ENCODE measurements around the gene CHAT. TPM values are rescaled to one million over a fixed set of nuclear protein-coding genes. Genes with fewer than 3 reads are reported as not detected.

The CHAT gene
- total and polyA plus RNA-seq, 2 of the 13 experiments (the other 11 are each of a cell fraction or from before 2014, with no cell fraction given) = not detected

DNA sequence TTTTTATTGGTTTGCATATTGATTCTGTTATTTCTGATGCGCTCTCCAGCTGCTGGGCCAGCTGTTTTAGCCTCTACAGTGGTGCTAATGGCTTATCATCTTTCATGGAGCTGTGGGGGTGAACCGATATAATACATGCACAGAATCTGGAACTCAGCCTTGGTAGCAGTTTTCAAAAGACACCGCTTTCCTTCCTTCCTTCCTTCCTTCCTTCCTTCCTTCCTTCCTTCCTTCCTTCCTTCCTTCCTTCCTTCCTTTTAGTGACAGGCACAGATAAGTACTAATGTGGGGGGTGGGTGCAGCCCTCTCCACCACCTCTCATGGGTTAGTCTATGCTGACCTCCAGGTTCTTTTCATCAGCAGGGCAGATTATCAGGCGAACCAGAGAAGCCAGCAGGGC, 33.7 kb downstream of the CHAT start (continued):
- TF ChIP-seq, protein P1, sequence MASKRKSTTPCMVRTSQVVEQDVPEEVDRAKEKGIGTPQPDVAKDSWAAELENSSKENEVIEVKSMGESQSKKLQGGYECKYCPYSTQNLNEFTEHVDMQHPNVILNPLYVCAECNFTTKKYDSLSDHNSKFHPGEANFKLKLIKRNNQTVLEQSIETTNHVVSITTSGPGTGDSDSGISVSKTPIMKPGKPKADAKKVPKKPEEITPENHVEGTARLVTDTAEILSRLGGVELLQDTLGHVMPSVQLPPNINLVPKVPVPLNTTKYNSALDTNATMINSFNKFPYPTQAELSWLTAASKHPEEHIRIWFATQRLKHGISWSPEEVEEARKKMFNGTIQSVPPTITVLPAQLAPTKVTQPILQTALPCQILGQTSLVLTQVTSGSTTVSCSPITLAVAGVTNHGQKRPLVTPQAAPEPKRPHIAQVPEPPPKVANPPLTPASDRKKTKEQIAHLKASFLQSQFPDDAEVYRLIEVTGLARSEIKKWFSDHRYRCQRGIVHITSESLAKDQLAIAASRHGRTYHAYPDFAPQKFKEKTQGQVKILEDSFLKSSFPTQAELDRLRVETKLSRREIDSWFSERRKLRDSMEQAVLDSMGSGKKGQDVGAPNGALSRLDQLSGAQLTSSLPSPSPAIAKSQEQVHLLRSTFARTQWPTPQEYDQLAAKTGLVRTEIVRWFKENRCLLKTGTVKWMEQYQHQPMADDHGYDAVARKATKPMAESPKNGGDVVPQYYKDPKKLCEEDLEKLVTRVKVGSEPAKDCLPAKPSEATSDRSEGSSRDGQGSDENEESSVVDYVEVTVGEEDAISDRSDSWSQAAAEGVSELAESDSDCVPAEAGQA (IDR thresholded peaks at IDR 0.05; ENCODE audit: low read depth) = no peak
- TF ChIP-seq, protein P1 (CRISPR knock-in tag; IDR thresholded peaks at IDR 0.05; ENCODE audit: borderline replicate concordance) = no peak

DNA sequence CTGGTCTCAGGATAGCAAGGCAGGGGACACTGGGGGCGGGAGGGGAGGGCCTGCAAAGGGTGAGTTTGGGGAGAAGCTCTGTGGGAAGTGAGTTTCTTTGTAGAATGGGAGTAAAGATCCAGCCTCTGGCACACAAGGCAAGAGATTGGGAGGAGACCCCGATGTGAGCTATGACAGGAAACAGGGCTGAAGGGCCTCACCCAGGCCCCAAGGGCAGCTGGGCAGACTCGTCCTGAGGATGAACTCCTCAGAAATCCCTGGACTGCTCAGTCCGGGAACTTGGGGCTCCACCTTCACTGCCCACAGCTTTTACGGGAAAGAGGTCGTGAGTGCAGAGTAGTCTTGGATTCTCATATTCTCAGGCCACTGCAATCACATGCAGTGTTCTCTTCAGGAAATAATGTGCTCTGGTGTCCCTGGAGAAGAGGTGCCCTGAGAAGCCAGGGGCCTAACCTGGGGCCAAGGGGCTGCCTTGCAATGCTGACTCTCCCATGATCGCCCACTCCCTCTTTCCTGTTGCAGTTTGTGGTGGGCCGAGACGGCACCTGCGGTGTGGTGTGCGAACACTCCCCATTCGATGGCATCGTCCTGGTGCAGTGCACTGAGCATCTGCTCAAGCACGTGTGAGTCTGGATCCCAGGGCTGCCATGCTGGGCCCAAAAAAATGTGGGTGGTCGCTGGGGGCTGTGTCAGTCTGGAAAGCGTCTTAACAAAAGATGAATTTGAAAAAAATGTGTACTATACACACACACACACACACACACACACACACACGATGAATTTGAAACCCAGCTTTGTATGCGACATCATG, 34.4 kb downstream of the CHAT start:
- 29% methylated on average over 14 of the region's 18 CpGs for WGBS (ENCODE audit: low lambda C conversion rate)
- Histone ChIP-seq H3K9me3 (ENCODE audit: low read length) (no peaks in the 10 kb centered on the region), H4K20me1 (ENCODE audit: insufficient read depth, low read length) (peaks cover 3% of the 10 kb centered on the region; the same call in 1 of the 2 replicates), H3K27me3 (ENCODE audit: control insufficient read depth in 1 of 2, insufficient read depth in 2 of 2, low read length in 2 of 2) (peaks cover 2 to 32% of the 10 kb centered on the region in 2 experiments; a peak in 4 of 5 replicates), H3K4me1 (ENCODE audit: insufficient read depth, low read length) (peaks cover 13% of the 10 kb centered on the region), H3K4me2 (ENCODE audit: low read depth, low read length) (no peak overlapping the region), H3K79me2 (ENCODE audit: insufficient read depth, low read length) (no peaks in the 10 kb centered on the region), H3K27ac (ENCODE audit: extremely low read length, insufficient read depth, low read length) (no peak overlapping the region), H3K36me3 (replicated peaks in 1 of 2; ENCODE audit: control insufficient read depth in 1 of 2, insufficient read depth in 2 of 2, low read length in 2 of 2) (no peaks in the 10 kb centered on the region), H2AFZ (ENCODE audit: low read length) (no peak overlapping the region), H3K4me3 (replicated peaks in 1 of 3; ENCODE audit: insufficient read depth in 1 of 3, low read depth in 2 of 3, low read length in 3 of 3) (no peak overlapping the region), H3K9ac (ENCODE audit: insufficient read depth, low read depth, low read length) (no peak overlapping the region)
- ATAC-seq (no peak), DNase-seq (ENCODE audit: low spot score) (no peak), FAIRE-seq (no peak)
- ChIA-PET CTCF (ENCODE audit: low intra/inter-chr PET ratio, low total read pairs) (no interaction called here), POLR2A (no interaction called here)
- in situ Hi-C loops (cut with HindIII; ENCODE audit: extremely low pct_ligation_motif_present, low pct_unique_long_range_greater_than_20kb) = no loop called here
- intact Hi-C loops (cut with micrococcal nuclease; ENCODE audit: unreplicated experiment) = no loop called here
- BruUV-seq (replicated peaks) = no TSS peak
- TF ChIP-seq, protein P2, sequence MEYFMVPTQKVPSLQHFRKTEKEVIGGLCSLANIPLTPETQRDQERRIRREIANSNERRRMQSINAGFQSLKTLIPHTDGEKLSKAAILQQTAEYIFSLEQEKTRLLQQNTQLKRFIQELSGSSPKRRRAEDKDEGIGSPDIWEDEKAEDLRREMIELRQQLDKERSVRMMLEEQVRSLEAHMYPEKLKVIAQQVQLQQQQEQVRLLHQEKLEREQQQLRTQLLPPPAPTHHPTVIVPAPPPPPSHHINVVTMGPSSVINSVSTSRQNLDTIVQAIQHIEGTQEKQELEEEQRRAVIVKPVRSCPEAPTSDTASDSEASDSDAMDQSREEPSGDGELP (IDR thresholded peaks at IDR 0.05; ENCODE audit: borderline replicate concordance, low read depth) = no peak
- TF ChIP-seq, protein P3, sequence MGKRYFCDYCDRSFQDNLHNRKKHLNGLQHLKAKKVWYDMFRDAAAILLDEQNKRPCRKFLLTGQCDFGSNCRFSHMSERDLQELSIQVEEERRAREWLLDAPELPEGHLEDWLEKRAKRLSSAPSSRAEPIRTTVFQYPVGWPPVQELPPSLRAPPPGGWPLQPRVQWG (CRISPR knock-in tag; IDR thresholded peaks at IDR 0.05; ENCODE audit: borderline replicate concordance, low read depth) = no peak
- no peak for TF ChIP-seq IKZF4 (CRISPR knock-in tag; IDR thresholded peaks at IDR 0.05; ENCODE audit: borderline replicate concordance, low read depth, not compliant biosample characterization)
- TF ChIP-seq, protein P4, sequence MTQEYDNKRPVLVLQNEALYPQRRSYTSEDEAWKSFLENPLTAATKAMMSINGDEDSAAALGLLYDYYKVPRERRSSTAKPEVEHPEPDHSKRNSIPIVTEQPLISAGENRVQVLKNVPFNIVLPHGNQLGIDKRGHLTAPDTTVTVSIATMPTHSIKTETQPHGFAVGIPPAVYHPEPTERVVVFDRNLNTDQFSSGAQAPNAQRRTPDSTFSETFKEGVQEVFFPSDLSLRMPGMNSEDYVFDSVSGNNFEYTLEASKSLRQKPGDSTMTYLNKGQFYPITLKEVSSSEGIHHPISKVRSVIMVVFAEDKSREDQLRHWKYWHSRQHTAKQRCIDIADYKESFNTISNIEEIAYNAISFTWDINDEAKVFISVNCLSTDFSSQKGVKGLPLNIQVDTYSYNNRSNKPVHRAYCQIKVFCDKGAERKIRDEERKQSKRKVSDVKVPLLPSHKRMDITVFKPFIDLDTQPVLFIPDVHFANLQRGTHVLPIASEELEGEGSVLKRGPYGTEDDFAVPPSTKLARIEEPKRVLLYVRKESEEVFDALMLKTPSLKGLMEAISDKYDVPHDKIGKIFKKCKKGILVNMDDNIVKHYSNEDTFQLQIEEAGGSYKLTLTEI (CRISPR knock-in tag; conservative IDR thresholded peaks at IDR 0.05) = no peak
- TF ChIP-seq, protein P5, sequence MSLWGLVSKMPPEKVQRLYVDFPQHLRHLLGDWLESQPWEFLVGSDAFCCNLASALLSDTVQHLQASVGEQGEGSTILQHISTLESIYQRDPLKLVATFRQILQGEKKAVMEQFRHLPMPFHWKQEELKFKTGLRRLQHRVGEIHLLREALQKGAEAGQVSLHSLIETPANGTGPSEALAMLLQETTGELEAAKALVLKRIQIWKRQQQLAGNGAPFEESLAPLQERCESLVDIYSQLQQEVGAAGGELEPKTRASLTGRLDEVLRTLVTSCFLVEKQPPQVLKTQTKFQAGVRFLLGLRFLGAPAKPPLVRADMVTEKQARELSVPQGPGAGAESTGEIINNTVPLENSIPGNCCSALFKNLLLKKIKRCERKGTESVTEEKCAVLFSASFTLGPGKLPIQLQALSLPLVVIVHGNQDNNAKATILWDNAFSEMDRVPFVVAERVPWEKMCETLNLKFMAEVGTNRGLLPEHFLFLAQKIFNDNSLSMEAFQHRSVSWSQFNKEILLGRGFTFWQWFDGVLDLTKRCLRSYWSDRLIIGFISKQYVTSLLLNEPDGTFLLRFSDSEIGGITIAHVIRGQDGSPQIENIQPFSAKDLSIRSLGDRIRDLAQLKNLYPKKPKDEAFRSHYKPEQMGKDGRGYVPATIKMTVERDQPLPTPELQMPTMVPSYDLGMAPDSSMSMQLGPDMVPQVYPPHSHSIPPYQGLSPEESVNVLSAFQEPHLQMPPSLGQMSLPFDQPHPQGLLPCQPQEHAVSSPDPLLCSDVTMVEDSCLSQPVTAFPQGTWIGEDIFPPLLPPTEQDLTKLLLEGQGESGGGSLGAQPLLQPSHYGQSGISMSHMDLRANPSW (CRISPR knock-in tag; IDR thresholded peaks at IDR 0.05; ENCODE audit: borderline replicate concordance) = no peak

Measured in HepG2 (cell line).